Suprapubic skin (tissue), 4 donors: ENCODE data around the gene COPS9.

Experiments
- CTCF ChIP-seq, 2 donors: fragments of 200-600 bp in 1 of 2; fragments of 450-650 bp in 1 of 2; sonication (generic) in 1 of 2; IDR thresholded peaks; one replicate each; pipeline ENCODE4 v1.5.1; 2016 to 2019; ENCODE audit warnings: antibody characterized with exemption in 2 of 2, mild to moderate bottlenecking in 1 of 2, moderate library complexity in 1 of 2
- EP300 ChIP-seq: sonication (generic); formaldehyde crosslinking; IDR thresholded peaks from one replicate; pipeline ENCODE4 v1.6.1; 2017; ENCODE audit warnings: antibody characterized with exemption
- POLR2A ChIP-seq, 2 donors: fragments of 450-650 bp; IDR thresholded peaks; one replicate each; pipeline ENCODE4 v1.6.1; 2017; ENCODE audit warnings: antibody characterized with exemption in 2 of 2, mild to moderate bottlenecking in 2 of 2, moderate library complexity in 2 of 2
- POLR2AphosphoS5 ChIP-seq, 3 donors: sonication (generic); formaldehyde crosslinking; IDR thresholded peaks; one replicate each; pipeline ENCODE4 v1.6.1; 2017; ENCODE audit warnings: antibody characterized with exemption in 3 of 3

DNA sequence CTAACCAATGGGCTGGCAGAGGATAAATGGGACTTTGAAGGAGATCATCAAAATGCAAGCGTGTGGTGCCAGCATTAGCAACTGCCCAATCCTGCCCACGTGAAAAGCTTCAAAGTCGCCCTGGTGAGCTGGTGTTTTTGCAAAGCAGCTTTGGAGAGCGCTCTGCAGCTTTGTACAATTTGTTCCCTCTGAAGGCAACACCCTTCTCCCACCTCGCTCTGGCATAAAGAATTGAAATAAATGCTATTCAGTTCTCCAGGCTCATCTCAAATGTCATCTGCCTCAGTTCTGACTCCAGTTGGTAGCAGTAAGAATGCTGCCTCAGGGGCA, 3.5 kb downstream of the COPS9 start:
- TF ChIP-seq CTCF (IDR thresholded peaks at IDR 0.05) (no peak), POLR2A (IDR thresholded peaks at IDR 0.05) (no peak), POLR2AphosphoS5 (IDR thresholded peaks at IDR 0.05) (no peak), EP300 (no peak)
